HEK293 (cell line): ENCODE data around the gene RUNX1.

ENCODE experiments used
- BCL11B ChIP-seq: fragments of 450-650 bp; formaldehyde crosslinking; IDR thresholded peaks from 2 replicates; pipeline ENCODE4 v1.5.1; 2016; ENCODE audit warnings: low read depth, missing biosample characterization, missing genetic modification characterization
- MYNN ChIP-seq: fragments of 450-650 bp; formaldehyde crosslinking; IDR thresholded peaks from 2 replicates; pipeline ENCODE4 v1.5.1; 2016; ENCODE audit warnings: missing biosample characterization, missing genetic modification characterization, borderline replicate concordance
- SP3 ChIP-seq: fragments of 450-650 bp; formaldehyde crosslinking; IDR thresholded peaks from 2 replicates; pipeline ENCODE4 v1.5.1; 2016; ENCODE audit warnings: missing biosample characterization, missing genetic modification characterization
- YY2 ChIP-seq: fragments of 450-650 bp; formaldehyde crosslinking; IDR thresholded peaks from 2 replicates; pipeline ENCODE4 v1.5.1; 2016; ENCODE audit warnings: missing biosample characterization, missing genetic modification characterization
- ZBTB17 ChIP-seq: fragments of 450-650 bp; formaldehyde crosslinking; IDR thresholded peaks from 2 replicates; pipeline ENCODE4 v1.5.1; 2016; ENCODE audit warnings: missing biosample characterization, missing genetic modification characterization
- ZBTB49 ChIP-seq: fragments of 450-650 bp; formaldehyde crosslinking; IDR thresholded peaks from 2 replicates; pipeline ENCODE4 v1.5.1; 2016; ENCODE audit warnings: missing biosample characterization, missing genetic modification characterization, low read depth
- ZNF114 ChIP-seq: fragments of 450-650 bp; formaldehyde crosslinking; IDR thresholded peaks from 2 replicates; pipeline ENCODE4 v1.5.0; 2017; ENCODE audit warnings: missing biosample characterization, missing genetic modification characterization
- ZNF248 ChIP-seq: fragments of 450-650 bp; formaldehyde crosslinking; IDR thresholded peaks from 2 replicates; pipeline ENCODE4 v1.5.1; 2017; ENCODE audit warnings: missing biosample characterization, missing genetic modification characterization
- ZNF777 ChIP-seq: fragments of 450-650 bp; formaldehyde crosslinking; IDR thresholded peaks from 2 replicates; pipeline ENCODE4 v1.5.1; 2017; ENCODE audit warnings: missing biosample characterization, missing genetic modification characterization, borderline replicate concordance
- TF ChIP-seq, protein P1 (sequence below): fragments of 450-650 bp; formaldehyde crosslinking; IDR thresholded peaks from 2 replicates; pipeline ENCODE4 v1.5.1; 2016; ENCODE audit warnings: missing biosample characterization, missing genetic modification characterization
- TF ChIP-seq, protein P2 (sequence below): fragments of 450-650 bp; formaldehyde crosslinking; optimal IDR thresholded peaks from 2 replicates; pipeline ENCODE3; 2016; ENCODE audit warnings: missing biosample characterization, mild to moderate bottlenecking, missing genetic modification characterization
- TF ChIP-seq, protein P3 (sequence below): fragments of 450-650 bp; formaldehyde crosslinking; IDR thresholded peaks from 2 replicates; pipeline ENCODE4 v1.5.1; 2016; ENCODE audit warnings: missing biosample characterization, missing genetic modification characterization, borderline replicate concordance
- TF ChIP-seq, protein P4 (sequence below): fragments of 450-650 bp; formaldehyde crosslinking; IDR thresholded peaks from 2 replicates; pipeline ENCODE4 v1.5.1; 2016; ENCODE audit warnings: missing biosample characterization, missing genetic modification characterization

- TF ChIP-seq, protein P1, sequence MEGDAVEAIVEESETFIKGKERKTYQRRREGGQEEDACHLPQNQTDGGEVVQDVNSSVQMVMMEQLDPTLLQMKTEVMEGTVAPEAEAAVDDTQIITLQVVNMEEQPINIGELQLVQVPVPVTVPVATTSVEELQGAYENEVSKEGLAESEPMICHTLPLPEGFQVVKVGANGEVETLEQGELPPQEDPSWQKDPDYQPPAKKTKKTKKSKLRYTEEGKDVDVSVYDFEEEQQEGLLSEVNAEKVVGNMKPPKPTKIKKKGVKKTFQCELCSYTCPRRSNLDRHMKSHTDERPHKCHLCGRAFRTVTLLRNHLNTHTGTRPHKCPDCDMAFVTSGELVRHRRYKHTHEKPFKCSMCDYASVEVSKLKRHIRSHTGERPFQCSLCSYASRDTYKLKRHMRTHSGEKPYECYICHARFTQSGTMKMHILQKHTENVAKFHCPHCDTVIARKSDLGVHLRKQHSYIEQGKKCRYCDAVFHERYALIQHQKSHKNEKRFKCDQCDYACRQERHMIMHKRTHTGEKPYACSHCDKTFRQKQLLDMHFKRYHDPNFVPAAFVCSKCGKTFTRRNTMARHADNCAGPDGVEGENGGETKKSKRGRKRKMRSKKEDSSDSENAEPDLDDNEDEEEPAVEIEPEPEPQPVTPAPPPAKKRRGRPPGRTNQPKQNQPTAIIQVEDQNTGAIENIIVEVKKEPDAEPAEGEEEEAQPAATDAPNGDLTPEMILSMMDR (tag by site-specific recombination), result no peak
- TF ChIP-seq ZBTB17 (tag by site-specific recombination) (no peak), ZNF248 (no peak), BCL11B (tag by site-specific recombination) (no peak), MYNN (tag by site-specific recombination) (no peak), ZNF114 (no peak), ZBTB49 (tag by site-specific recombination) (no peak), ZNF777 (no peak), YY2 (tag by site-specific recombination) (no peak), SP3 (tag by site-specific recombination) (no peak)
- TF ChIP-seq, protein P2, sequence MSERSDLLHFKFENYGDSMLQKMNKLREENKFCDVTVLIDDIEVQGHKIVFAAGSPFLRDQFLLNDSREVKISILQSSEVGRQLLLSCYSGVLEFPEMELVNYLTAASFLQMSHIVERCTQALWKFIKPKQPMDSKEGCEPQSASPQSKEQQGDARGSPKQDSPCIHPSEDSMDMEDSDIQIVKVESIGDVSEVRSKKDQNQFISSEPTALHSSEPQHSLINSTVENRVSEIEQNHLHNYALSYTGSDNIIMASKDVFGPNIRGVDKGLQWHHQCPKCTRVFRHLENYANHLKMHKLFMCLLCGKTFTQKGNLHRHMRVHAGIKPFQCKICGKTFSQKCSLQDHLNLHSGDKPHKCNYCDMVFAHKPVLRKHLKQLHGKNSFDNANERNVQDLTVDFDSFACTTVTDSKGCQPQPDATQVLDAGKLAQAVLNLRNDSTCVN (tag by site-specific recombination), result no peak
- TF ChIP-seq, protein P3, sequence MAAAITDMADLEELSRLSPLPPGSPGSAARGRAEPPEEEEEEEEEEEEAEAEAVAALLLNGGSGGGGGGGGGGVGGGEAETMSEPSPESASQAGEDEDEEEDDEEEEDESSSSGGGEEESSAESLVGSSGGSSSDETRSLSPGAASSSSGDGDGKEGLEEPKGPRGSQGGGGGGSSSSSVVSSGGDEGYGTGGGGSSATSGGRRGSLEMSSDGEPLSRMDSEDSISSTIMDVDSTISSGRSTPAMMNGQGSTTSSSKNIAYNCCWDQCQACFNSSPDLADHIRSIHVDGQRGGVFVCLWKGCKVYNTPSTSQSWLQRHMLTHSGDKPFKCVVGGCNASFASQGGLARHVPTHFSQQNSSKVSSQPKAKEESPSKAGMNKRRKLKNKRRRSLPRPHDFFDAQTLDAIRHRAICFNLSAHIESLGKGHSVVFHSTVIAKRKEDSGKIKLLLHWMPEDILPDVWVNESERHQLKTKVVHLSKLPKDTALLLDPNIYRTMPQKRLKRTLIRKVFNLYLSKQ (tag by site-specific recombination), result no peak
- TF ChIP-seq, protein P4, sequence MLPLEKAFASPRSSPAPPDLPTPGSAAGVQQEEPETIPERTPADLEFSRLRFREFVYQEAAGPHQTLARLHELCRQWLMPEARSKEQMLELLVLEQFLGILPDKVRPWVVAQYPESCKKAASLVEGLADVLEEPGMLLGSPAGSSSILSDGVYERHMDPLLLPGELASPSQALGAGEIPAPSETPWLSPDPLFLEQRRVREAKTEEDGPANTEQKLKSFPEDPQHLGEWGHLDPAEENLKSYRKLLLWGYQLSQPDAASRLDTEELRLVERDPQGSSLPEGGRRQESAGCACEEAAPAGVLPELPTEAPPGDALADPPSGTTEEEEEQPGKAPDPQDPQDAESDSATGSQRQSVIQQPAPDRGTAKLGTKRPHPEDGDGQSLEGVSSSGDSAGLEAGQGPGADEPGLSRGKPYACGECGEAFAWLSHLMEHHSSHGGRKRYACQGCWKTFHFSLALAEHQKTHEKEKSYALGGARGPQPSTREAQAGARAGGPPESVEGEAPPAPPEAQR (tag by site-specific recombination), result no peak
Observed at GRCh38 chr21:34926803-34927467, 122.2 kb downstream of the RUNX1 start.
